Measurements from ENCODE around the gene TRMT112.
A peak's percentile ranks its signal among the peaks of the same experiment; 100 is the strongest.

The TRMT112 gene

DNA sequence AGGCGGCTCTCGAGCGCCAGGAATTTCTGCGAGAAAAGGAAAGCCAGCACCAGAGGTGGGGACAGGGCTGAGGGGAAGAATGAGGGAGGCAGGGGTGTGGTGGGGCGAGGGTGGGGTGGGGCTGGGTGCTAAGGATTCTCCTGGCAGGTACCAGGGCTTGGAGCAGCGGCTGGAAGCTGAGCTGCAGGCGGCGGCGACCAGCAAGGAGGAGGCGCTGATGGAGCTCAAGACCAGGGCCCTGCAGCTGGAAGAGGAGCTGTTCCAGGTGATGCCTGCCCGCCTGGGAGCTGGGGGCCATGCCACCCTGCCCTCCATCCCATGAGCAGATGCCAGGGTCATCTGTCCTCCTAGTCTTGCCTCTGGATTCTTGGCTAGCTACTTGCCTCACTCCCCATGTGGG, 32.0 kb upstream of the TRMT112 start:
- no peak for DNase-seq

- no peak for DNase-seq
Measured at GRCh38 chr11:64349025-64349387, 31.6 kb upstream of the TRMT112 start.

GRCh38 chr11:64348383-64349024, 31.1 kb upstream of the TRMT112 start:
- no peak for DNase-seq

DNA sequence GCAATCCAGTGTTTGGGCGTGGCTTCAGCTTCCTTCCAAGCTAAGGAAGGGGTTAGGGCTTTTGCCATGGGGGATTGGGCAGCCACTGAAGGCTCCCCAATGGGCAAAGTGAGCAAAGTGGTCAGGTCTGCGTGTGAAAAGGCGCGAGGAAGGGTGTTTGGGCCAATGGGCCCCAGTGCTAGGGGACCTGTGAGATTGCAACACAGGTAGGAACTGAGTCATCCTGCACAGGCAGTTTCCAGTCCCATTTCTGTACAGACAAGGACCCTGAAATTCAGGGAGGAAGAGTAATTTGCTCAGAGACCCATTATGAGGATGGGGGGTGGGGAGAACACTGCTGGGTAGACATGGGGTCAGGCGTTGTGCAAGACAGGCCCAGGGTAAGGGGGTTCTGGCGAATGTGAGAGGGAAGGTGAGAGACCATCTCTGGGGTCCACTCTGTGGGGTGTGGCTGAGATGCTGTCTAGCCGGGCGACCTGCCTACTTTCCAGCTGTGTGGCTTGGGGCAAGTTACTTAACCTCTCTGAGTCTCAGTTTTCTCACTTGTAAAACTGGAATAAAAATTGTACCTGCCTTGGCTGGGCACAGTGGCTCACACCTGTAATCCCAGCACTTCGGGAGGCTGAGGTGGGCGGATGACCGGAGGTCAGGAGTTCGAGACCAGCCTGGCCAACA, 30.0 kb upstream of the TRMT112 start:
- DNase-seq, result no peak

- DNase-seq, result no peak
Measured at GRCh38 chr11:64344787-64345186, 27.4 kb upstream of the TRMT112 start.

DNA sequence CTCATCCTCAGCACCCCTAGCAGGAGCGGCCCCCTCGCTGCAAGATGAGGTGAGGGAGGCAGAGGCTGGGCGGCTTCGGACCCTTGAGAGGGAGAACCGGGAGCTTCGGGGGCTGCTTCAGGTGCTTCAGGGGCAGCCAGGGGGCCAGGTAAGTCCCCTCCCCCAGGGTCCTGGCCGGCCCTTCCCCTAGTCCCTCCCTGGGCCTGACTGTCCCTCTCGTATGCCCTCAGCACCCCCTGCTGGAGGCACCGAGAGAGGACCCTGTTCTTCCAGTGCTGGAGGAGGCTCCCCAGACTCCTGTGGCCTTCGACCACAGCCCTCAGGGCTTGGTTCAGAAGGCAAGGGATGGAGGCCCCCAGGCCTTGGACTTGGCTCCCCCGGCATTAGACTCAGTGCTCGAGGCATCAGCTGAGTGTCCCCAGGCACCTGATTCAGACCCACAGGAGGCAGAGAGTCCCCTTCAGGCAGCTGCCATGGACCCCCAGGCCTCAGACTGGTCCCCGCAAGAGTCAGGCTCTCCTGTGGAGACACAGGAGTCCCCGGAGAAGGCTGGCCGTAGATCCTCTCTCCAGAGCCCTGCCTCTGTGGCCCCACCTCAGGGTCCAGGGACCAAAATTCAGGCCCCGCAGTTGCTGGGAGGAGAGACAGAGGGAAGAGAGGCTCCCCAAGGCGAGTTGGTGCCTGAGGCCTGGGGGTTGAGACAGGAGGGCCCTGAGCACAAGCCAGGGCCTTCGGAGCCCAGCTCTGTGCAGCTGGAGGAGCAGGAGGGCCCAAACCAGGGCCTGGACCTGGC, 26.6 kb upstream of the TRMT112 start:
- DNase-seq, result no peak

- DNase-seq, result no peak
Measured at GRCh38 chr11:64342869-64343745, 25.7 kb upstream of the TRMT112 start.

- DNase-seq, result peak; percentile 81
Measured at GRCh38 chr11:64341851-64342791, 24.8 kb upstream of the TRMT112 start.

GRCh38 chr11:64341429-64341828, 24.1 kb upstream of the TRMT112 start:
- no peak for DNase-seq

DNA sequence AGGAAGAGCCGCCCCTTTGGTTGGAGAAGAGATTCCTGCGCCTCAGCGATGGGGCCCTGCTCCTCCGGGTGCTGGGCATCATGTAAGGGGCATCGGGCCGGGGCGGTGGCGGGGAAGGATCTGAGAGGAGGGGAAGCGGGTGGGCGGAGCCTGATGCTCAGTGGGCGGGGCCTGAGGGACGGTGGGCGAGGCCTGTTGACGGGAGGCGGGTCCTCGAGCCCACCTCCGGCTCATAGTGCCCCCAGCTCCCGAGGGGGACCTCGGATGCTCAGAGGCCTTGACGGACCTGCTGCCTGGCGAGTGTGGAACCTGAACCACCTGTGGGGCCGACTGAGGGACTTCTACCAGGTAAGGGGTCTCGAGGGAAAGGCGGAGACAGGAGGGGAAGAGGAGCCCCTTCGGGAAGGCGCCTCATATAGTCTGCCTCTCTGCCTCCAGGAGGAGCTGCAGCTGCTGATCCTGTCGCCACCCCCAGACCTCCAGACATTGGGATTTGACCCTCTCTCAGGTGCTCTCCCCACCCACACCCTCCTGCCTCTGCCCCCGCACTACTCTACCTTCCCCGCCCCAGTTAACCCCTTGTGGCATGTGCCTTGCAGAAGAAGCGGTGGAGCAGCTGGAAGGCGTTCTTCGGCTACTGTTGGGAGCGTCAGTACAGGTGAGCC, 23.4 kb upstream of the TRMT112 start:
- DNase-seq, result peak; percentile 64

DNA sequence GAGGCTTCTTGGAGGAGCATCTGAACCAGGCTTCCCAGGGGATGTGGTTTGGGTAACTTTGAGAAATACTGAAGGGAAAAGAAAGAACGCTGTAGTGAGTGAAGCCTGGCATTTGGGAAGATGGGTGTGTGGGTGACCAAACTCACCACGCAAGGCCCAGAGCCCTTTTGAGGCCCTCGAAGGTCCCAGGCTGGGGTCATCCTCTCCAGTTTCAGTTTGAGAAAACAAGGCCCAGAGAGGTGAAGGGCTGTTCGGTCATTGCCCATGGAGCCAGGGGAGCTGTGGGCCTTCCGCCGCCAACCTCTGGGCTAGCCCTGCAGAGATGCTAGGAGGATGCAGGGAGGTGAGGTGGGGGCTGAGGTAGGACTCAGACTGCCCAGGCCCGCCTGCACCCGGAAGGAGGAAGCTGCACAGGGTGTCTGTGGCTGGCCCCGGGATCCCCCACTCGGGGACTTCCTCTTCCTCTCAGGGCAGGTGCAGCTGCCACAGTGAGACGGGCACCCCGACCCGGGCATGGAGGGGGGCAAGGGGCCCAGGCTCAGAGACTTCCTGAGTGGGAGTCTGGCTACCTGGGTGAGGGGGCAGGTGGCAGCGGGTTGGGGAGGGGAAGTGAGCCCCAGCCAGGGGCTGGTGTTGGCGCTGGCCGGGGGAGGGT, 22.5 kb upstream of the TRMT112 start, which contains the start of gene CCDC88B:
Gene CCDC88B, plus strand, starts transcription at position 451 of the 655 bp plus-strand sequence. Its CDS starts 63 bp downstream, at position 514.
- DNase-seq, result peak; percentile 75

DNA sequence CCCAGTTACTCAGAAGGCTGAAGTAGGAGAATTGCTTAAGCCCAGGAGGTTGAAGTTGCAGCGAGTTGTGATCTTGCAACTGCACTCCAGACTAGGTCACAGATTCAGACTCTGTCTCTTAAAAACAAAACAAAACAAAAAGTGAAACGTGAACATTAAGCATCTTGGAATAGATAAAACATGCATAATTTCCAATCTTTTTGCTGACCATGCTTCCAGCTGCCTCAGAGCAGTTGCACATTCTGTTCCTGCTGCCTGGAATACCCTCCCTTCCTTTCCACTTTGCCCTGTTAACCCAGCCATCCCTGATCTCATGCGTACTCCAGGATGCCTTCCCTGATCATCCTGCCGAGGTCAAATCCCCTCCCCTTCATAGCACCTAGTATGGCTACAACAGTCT, 21.9 kb upstream of the TRMT112 start:
- DNase-seq, result no peak

DNA sequence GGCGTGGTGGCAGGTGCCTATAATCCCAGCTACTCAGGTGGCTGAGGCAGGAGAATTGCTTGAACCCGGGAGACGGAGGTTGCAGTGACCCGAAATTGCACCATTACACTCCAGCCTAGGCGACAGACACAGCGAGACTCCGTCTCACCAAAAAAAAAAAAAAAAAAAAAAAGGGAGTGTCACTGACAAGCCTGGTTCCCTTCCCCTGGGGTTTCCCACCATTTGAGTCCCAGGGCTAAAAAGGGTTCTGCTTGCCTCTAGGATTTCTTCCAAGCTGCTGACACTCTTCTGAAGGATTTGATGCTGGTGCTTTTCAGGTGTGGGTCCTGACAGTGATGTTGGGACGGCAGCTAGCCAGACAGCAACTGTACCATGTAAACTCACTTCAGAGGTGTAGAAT, 21.4 kb upstream of the TRMT112 start:
- DNase-seq, result no peak

GRCh38 chr11:64337538-64338249, 20.3 kb upstream of the TRMT112 start:
- no peak for DNase-seq

DNA sequence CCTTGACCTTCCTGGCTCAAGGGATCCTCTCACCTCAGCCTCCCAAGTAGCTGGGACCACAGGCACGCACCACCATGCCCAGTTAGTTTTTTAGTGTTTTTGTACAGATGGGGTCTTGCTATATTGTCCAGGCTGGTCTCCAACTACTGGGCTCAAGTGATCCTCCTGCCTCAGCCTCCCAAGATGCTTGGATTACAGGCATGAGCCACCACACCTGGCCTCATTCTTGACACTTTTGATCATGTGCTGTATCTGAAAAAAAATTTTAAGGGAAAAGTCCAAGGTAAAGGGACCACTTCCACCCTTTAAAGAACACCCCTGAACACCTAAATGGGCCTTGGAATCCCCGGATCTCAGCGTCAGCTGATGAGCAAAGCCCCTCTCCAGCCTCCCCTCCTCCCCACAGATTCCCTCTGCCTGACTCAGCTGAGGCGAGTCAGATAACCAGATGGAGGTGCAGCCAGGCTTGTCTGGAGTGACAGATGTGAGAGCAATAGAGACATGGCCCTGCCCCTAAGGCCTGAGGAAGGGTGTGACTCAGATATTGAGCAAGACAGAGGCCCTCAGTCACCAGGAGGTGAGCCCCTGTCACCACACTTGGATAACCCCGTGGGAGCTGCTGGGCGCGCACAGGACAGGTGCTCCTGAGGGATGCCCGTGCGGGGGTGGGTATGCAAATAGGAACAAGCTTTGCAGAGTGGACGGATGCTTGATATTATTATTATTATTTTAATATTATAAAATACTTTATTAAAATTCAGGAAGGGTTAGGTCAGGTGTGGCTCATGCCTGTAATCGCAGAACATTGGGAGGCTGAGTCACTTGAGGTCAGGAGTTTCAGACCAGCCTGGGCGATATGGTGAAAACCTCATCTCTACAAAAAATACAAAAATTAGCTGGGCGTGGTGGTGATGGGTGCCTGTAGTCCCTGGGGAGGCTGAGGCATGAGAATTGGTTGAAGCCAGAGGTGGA, 17.7 kb upstream of the TRMT112 start:
- no peak for DNase-seq

DNA sequence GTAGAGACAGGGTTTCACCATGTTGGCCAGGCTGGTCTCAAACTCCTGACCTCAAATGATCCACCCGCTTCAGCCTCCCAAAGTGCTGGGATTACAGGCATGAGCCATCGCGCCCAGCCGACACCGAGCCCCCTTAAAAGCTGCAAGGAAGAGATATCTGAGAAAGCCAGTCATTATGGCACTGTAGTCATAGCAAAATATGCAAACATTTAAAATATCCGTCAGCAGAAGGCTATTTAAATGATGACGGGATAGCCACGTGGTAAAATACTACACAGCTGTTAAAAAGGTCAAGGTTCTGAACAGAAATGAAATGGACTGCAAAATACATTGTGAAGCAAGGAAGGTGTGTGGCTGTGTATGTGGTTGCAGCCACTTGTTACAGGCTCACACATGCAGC, 16.2 kb upstream of the TRMT112 start:
- DNase-seq, result no peak

DNA sequence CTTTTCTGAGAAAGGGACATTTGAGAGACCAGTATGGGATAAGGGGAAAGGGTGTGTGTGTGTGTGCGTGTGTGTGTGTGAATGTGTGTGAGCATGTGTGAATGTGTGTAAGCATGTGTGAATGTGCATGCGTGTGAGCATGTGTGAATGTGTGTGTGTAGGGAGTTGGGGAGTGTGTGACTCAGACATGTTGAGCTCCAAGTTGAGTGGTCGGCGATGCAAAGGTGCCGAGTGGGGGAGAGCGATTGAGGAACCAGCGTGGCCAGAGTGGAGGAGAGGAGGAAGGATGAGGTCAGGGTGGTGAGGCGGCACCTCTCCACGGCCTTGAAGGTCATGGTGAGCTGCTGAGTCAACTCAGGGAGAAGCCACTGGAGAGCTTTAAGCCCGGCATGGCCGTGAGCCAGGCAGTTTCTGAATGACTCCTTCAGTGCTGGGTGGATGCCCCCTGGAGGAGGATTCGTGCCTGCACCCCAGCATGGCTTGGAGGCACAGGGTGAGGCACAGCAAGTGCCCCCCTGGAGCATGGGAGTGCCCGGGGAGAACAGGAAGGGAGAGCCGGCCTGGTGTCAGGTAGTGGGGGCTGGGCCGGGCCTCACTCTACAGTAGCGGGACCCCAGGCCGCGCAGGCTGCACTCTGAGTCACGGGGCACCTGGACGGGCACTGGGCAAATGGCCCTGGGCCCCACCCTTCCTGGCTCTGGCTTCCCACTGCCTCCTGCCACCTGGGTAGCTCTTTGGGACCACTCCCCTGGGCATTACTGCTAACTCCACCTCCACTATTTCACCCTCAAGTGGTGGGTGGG, 14.4 kb upstream of the TRMT112 start:
- peak; percentile 43 for DNase-seq

DNA sequence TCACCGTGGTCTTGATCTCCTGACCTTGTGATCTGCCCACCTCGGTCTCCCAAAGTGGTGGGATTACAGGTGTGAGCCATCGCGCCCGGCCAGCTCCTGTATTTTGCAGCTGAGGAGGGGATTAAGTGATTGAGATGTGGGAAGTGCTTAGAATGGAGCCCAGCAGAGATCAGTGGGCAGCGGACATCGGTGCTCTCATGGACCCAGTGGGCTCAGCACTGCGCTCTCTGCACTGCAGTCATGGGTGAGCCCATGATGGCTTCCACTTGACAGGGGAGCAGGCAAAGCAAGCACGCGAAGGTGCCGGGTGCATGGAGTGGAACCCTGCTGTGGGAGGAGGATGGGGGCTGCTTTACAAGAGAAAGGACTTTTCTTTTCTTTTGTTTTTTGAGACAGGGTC, 13.5 kb upstream of the TRMT112 start:
- DNase-seq, result no peak

Data from activated CD4-positive, alpha-beta T cell treated with anti-CD3 and anti-CD28 coated beads for 1 hour (primary cell).